Measurements from ENCODE around the gene CELSR1.

DNA sequence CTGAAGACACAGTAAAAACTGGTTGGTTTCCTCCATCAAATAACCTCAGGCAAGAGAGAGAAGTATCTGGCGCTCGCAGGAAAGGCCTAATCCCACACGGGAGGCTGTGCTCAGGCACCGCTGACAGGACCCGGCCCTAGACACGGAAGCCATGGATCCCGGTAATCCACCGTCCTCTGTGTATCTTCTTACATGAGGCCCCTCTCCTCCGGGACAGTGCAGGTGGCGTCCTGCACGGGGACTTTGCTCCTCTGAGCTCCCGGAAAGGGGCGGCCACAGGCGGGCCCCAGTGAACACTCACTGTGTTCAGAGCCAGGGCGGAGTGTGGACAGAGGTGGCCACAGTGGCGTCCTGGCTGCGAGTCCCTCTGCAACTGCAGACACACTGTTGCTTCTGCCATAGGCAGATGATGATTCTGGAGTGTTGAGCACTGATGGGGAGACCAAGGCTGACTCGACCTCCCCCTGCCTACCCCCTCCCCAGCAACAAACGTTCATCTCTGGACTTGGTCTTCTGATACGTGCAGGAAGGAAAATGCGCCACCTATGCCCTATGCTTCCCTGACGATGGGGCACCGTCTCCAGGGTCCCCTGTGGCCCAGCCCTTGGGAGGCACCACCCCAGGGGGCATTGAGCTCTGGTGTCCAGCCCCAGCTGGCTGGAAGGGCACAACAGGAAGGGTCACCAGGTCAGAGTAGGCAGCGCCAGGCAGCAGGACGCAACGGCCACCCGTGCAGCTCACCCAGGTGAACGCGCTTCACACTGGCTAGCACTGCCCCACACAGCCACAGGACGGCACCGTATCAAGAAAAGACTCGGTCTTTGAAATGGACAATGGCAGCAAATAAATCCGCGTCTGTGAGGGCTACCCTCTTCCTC, 106.2 kb downstream of the CELSR1 start:
- TF ChIP-seq, protein P1, sequence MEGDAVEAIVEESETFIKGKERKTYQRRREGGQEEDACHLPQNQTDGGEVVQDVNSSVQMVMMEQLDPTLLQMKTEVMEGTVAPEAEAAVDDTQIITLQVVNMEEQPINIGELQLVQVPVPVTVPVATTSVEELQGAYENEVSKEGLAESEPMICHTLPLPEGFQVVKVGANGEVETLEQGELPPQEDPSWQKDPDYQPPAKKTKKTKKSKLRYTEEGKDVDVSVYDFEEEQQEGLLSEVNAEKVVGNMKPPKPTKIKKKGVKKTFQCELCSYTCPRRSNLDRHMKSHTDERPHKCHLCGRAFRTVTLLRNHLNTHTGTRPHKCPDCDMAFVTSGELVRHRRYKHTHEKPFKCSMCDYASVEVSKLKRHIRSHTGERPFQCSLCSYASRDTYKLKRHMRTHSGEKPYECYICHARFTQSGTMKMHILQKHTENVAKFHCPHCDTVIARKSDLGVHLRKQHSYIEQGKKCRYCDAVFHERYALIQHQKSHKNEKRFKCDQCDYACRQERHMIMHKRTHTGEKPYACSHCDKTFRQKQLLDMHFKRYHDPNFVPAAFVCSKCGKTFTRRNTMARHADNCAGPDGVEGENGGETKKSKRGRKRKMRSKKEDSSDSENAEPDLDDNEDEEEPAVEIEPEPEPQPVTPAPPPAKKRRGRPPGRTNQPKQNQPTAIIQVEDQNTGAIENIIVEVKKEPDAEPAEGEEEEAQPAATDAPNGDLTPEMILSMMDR (IDR thresholded peaks at IDR 0.05; ENCODE audit: low read depth, low read length, poor library complexity, severe bottlenecking) = no peak
- TF ChIP-seq EZH2phosphoT487 (IDR thresholded peaks at IDR 0.05; ENCODE audit: borderline replicate concordance, low read length) = no peak

Data from DOHH2 (cell line).